HepG2 (cell line): ENCODE data around the gene TMEM53. TPM values are rescaled to one million over a fixed set of nuclear protein-coding genes. Genes with fewer than 3 reads are reported as not detected.

Experiments used
- ATAC-seq: fragments of 200-7000 bp; cut with Tn5 transposase; 3 replicates; pipeline ENCODE4 v1.9.1; 2020; ENCODE audit warnings: mild to moderate bottlenecking, moderate library complexity
- BruUV-seq: library from RNA; stranded (reverse); fragments of 400-500 nt; replicated peaks from 2 replicates; lab custom pipeline; 2021; lab: Mats Ljungman, UMichigan
- CTCF ChIA-PET: fragments of 300-600 bp; formaldehyde crosslinking; extraction: SDS; loops from one replicate; lab custom pipeline; 2021; ENCODE audit warnings: low total read pairs, inconsistent platforms, low intra/inter-chr PET ratio; lab: Yijun Ruan, JAX
- POLR2A ChIA-PET: fragments of 350-600 bp; sonication (Branson Sonifier 250); formaldehyde crosslinking; loops from one replicate; lab custom pipeline; 2020; ENCODE audit warnings: antibody characterized with exemption, inconsistent platforms; lab: Yijun Ruan, JAX
- DNase-seq: peaks from one replicate; pipeline ENCODE4 v3.0.0-alpha.2; 2015; ENCODE audit warnings: low spot score
- FAIRE-seq: peaks from 3 replicates; lab custom pipeline; 2011; peaks lifted over from hg19 to GRCh38; lab: Jason Lieb, UNC
- H2AFZ ChIP-seq: one replicate; pipeline ENCODE4 v1.6.1; 2011; ENCODE audit warnings: low read length, inconsistent platforms
- H3K27ac ChIP-seq: fragments of 300-600 bp; 3 replicates; pipeline ENCODE4 v1.8.0; 2011; ENCODE audit warnings: mixed run types, mild to moderate bottlenecking, mixed read lengths, low read length, inconsistent platforms; ENCODE audit not compliant: insufficient read depth; ENCODE audit errors: extremely low read length
- H3K27me3 ChIP-seq, 2 experiments: fragments of 200-600 bp in 1 of 2; 2 replicates in 1 of 2; 3 replicates in 1 of 2; pipeline versions ENCODE4 v1.6.0 to v1.8.0; 2011; ENCODE audit warnings: low read length in 2 of 2, mild to moderate bottlenecking in 2 of 2, moderate library complexity in 2 of 2, inconsistent platforms in 1 of 2; ENCODE audit not compliant: insufficient read depth in 2 of 2, control insufficient read depth in 1 of 2
- H3K36me3 ChIP-seq, 2 experiments: fragments of 200-600 bp in 1 of 2; replicated peaks in 1 of 2; 2 replicates in 1 of 2; 3 replicates in 1 of 2; pipeline versions ENCODE4 v1.5.1 to v1.8.0; 2011; ENCODE audit warnings: low read length in 2 of 2, inconsistent platforms in 1 of 2; ENCODE audit not compliant: insufficient read depth in 2 of 2, control insufficient read depth in 1 of 2
- H3K4me1 ChIP-seq: 2 replicates; pipeline ENCODE4 v1.5.1; 2012; ENCODE audit warnings: low read length, inconsistent platforms; ENCODE audit not compliant: insufficient read depth
- H3K4me2 ChIP-seq: 2 replicates; pipeline ENCODE4 v1.6.0; 2011; ENCODE audit warnings: low read depth, low read length, inconsistent platforms
- H3K4me3 ChIP-seq, 3 experiments: fragments of 200-600 bp in 1 of 3; sonication (generic), shearing (Covaris generic) in 1 of 3; replicated peaks in 1 of 3; 2 replicates each; pipeline ENCODE4 v1.5.1; 2011 to 2016; ENCODE audit warnings: low read length in 3 of 3, inconsistent platforms in 2 of 3, low read depth in 2 of 3, mild to moderate bottlenecking in 2 of 3, control low read depth in 1 of 3, mixed read lengths in 1 of 3; ENCODE audit not compliant: insufficient read depth in 1 of 3
- H3K79me2 ChIP-seq: one replicate; pipeline ENCODE4 v1.6.1; 2011; ENCODE audit warnings: low read length, inconsistent platforms; ENCODE audit not compliant: insufficient read depth
- H3K9ac ChIP-seq: 2 replicates; pipeline ENCODE4 v1.6.0; 2011; ENCODE audit warnings: mild to moderate bottlenecking, low read depth, low read length, inconsistent platforms; ENCODE audit not compliant: insufficient read depth
- H3K9me3 ChIP-seq: 2 replicates; pipeline ENCODE4 v1.5.1; 2012; ENCODE audit warnings: mild to moderate bottlenecking, low read length
- H4K20me1 ChIP-seq: 2 replicates; pipeline ENCODE4 v1.6.0; 2011; ENCODE audit warnings: inconsistent platforms, mild to moderate bottlenecking, low read length, moderate library complexity; ENCODE audit not compliant: insufficient read depth
- ATF6 ChIP-seq: sonication (generic); formaldehyde crosslinking; conservative IDR thresholded peaks from 2 replicates; pipeline ENCODE4 v1.4.0; 2020; ENCODE audit warnings: missing genetic modification reagents
- NR2F6 ChIP-seq, 2 experiments: IDR thresholded peaks; 2 replicates each; pipeline ENCODE4 v1.6.1; 2016; ENCODE audit warnings: antibody characterized with exemption in 1 of 2, mild to moderate bottlenecking in 1 of 2
- SKIL ChIP-seq: sonication (generic); formaldehyde crosslinking; IDR thresholded peaks from 2 replicates; pipeline ENCODE4 v1.8.0; 2022; ENCODE audit warnings: missing genetic modification reagents, mild to moderate bottlenecking, moderate library complexity, borderline replicate concordance
- SPEN ChIP-seq: sonication (generic); formaldehyde crosslinking; IDR thresholded peaks from 2 replicates; pipeline ENCODE4 v1.5.1; 2020; ENCODE audit warnings: low read depth, mild to moderate bottlenecking, missing genetic modification reagents
- ZFP1 ChIP-seq: IDR thresholded peaks from 2 replicates; pipeline ENCODE4 v1.6.1; 2016
- ZNF83 ChIP-seq: sonication (generic); formaldehyde crosslinking; IDR thresholded peaks from 2 replicates; pipeline ENCODE4 v1.4.0; 2020; ENCODE audit warnings: missing genetic modification reagents, mild to moderate bottlenecking, borderline replicate concordance
- WGBS: methylation state at CpG from one replicate; pipeline ENCODE4 v1.1.6; 2017; ENCODE audit warnings: low lambda C conversion rate; 5-methylcytosine and 5-hydroxymethylcytosine counted together
- in situ Hi-C: cut with HindIII; loops from 2 replicates; pipeline ENCODE4 v1.10.0; 2017; ENCODE audit warnings: low pct_unique_long_range_greater_than_20kb; ENCODE audit not compliant: extremely low pct_ligation_motif_present
- intact Hi-C: fragments of 100-400 bp; cut with micrococcal nuclease; formaldehyde crosslinking; loops from one replicate; pipeline ENCODE4 v1.10.0; 2022; ENCODE audit not compliant: unreplicated experiment
- polyA plus RNA-seq, 8 experiments: library from polyadenylated mRNA; depleted of rRNA in 3 of 8; stranded (reverse) in 7 of 8; unstranded in 1 of 8; fragments of >200 nt; fragmentation: Illumina TruSeq in 4 of 8; extraction: Trizol in 4 of 8; gene quantifications; 2 replicates each; pipeline versions ENCODE4 v1.2.1 to v1.2.3, GENCODE V29; 2011 to 2016; ENCODE audit warnings: low read depth in 4 of 8, missing spikeins in 1 of 8, mixed read lengths in 1 of 8; ENCODE audit not compliant: insufficient read depth in 1 of 8
- total RNA-seq, 5 experiments: library from RNA; depleted of rRNA; stranded (reverse); fragments of >200 nt; fragmentation: Illumina TruSeq; extraction: Trizol; gene quantifications; 2 replicates each; pipeline ENCODE4 v1.2.3, GENCODE V29; 2016; ENCODE audit warnings: low read depth in 1 of 5

TMEM53 gene
- total and polyA plus RNA-seq, 2 of the 13 experiments (the other 11 are each of a cell fraction or from before 2014, with no cell fraction given): 12.6 to 20.2 TPM

- H3K27me3 ChIP-seq: peaks cover 0 to 13% of the 10 kb centered on the region in 2 experiments; a peak in 2 of 5 replicates
- in situ Hi-C loops (no loop called here), intact Hi-C loops (no loop called here)
- ChIA-PET POLR2A (no interaction called here), CTCF (no interaction called here)
- H2AFZ ChIP-seq: no peak overlapping the region
- ATAC-seq (no peak), FAIRE-seq (no peak), DNase-seq (no peak)
- H4K20me1 ChIP-seq: no peaks in the 10 kb centered on the region
- BruUV-seq: no TSS peak
- WGBS: 75% methylated on average over 4 of the region's 7 CpGs
- H3K9ac ChIP-seq: no peak overlapping the region
- no peak overlapping the region for H3K4me2 ChIP-seq
- no peaks in the 10 kb centered on the region for H3K79me2 ChIP-seq
- H3K4me1 ChIP-seq: peaks cover under 1% of the 10 kb centered on the region; the same call in 1 of the 2 replicates
- no peaks in the 10 kb centered on the region for H3K9me3 ChIP-seq
- no peak for TF ChIP-seq NR2F6 (IDR thresholded peaks at IDR 0.05)
- TF ChIP-seq NR2F6 (CRISPR knock-in tag; IDR thresholded peaks at IDR 0.05): no peak
- no peak for TF ChIP-seq ATF6
- no peak for TF ChIP-seq SPEN (CRISPR knock-in tag)
- H3K36me3 ChIP-seq: peaks cover 0 to 7% of the 10 kb centered on the region in 2 experiments; a peak in 2 of 5 replicates
- no peak overlapping the region for H3K27ac ChIP-seq
- no peak overlapping the region for H3K4me3 ChIP-seq
Observed at GRCh38 chr1:44625348-44625747, 48.9 kb downstream of the TMEM53 start.

GRCh38 chr1:44624268-44624901 is 49.9 kb downstream of the TMEM53 start:
- in situ Hi-C loops: no loop called here
- H3K4me2 ChIP-seq: no peak overlapping the region
- H3K4me1 ChIP-seq: 0 out of 2 replicates have a peak, but pooled peaks cover 1% of the 10 kb centered on the region
- H3K9ac ChIP-seq: no peak overlapping the region
- no peak overlapping the region for H3K27ac ChIP-seq
- ATAC-seq: no peak
- H3K4me3 ChIP-seq: no peak overlapping the region
- no peaks in the 10 kb centered on the region for H3K9me3 ChIP-seq
- no peaks in the 10 kb centered on the region for H3K79me2 ChIP-seq
- no peaks in the 10 kb centered on the region for H4K20me1 ChIP-seq
- H3K27me3 ChIP-seq: peaks cover 0 to 13% of the 10 kb centered on the region in 2 experiments; a peak in 2 of 5 replicates
- no peak overlapping the region for H2AFZ ChIP-seq
- BruUV-seq: no TSS peak
- no peak for TF ChIP-seq ZNF83 (CRISPR knock-in tag)
- TF ChIP-seq ZFP1 (CRISPR knock-in tag): no peak
- no peak for TF ChIP-seq SKIL
- POLR2A ChIA-PET: no interaction called here
- intact Hi-C loops: no loop called here
- FAIRE-seq: no peak
- WGBS: 64% methylated on average over 11 of the region's 12 CpGs
- H3K36me3 ChIP-seq: peaks cover 0 to 9% of the 10 kb centered on the region in 2 experiments; a peak in 2 of 5 replicates
- no peak for DNase-seq
- CTCF ChIA-PET: no interaction called here
